Measurements from ENCODE around the gene AHR.

- no peak for TF ChIP-seq POLR2A (IDR thresholded peaks at IDR 0.05)
- TF ChIP-seq CTCF (IDR thresholded peaks at IDR 0.05 in 8 of 11, conservative IDR thresholded peaks at IDR 0.05 in 3 of 11), result no peak
These were observed 14.2 kb downstream of the AHR start for GRCh38 chr7:17312641-17313040.
